C4-2B (cell line): Measurements from ENCODE around the gene PLA2G3.

Experiments used
- ZFX ChIP-seq: fragments of 450-650 bp; IDR thresholded peaks from 2 replicates; pipeline ENCODE4 v1.6.1; 2017
- TF ChIP-seq, protein P1 (sequence below): fragments of 450-650 bp; conservative IDR thresholded peaks from 2 replicates; pipeline ENCODE4 v1.5.1; 2017; ENCODE audit warnings: mild to moderate bottlenecking

DNA sequence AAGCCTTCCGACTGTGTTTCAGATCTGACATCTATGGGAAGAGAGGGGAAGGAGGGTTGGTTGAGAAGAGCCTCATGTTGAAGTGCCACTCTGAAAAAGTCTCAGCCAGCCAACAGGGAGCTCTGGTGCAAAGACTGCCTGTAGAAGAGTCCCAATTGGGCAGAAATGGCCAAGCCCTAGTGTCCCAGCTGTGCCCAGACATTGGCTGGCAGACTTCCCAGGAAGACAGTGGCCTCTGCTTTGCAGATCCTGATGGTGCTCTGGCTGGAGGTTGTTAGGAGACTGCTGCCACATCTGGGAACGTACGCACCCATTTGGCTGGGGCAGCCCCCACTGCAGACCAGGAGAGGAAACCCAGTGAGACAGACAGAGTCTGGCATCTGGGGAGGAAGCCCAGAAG, 3.2 kb upstream of the PLA2G3 start:
- TF ChIP-seq, protein P1, sequence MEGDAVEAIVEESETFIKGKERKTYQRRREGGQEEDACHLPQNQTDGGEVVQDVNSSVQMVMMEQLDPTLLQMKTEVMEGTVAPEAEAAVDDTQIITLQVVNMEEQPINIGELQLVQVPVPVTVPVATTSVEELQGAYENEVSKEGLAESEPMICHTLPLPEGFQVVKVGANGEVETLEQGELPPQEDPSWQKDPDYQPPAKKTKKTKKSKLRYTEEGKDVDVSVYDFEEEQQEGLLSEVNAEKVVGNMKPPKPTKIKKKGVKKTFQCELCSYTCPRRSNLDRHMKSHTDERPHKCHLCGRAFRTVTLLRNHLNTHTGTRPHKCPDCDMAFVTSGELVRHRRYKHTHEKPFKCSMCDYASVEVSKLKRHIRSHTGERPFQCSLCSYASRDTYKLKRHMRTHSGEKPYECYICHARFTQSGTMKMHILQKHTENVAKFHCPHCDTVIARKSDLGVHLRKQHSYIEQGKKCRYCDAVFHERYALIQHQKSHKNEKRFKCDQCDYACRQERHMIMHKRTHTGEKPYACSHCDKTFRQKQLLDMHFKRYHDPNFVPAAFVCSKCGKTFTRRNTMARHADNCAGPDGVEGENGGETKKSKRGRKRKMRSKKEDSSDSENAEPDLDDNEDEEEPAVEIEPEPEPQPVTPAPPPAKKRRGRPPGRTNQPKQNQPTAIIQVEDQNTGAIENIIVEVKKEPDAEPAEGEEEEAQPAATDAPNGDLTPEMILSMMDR = no peak
- TF ChIP-seq ZFX = no peak
